Measurements from ENCODE around the gene VASN. TPM values are rescaled to one million over a fixed set of nuclear protein-coding genes. Genes with fewer than 3 reads are reported as not detected.
"Not testable (repeated sequence)": the region's sequence is repeated elsewhere in the genome, so short reads cannot be mapped to it uniquely, and the experiment has no call there.

The VASN gene
- polyA plus RNA-seq, 5 donors = 10.3 to 24.3 (median 17.1) TPM

DNA sequence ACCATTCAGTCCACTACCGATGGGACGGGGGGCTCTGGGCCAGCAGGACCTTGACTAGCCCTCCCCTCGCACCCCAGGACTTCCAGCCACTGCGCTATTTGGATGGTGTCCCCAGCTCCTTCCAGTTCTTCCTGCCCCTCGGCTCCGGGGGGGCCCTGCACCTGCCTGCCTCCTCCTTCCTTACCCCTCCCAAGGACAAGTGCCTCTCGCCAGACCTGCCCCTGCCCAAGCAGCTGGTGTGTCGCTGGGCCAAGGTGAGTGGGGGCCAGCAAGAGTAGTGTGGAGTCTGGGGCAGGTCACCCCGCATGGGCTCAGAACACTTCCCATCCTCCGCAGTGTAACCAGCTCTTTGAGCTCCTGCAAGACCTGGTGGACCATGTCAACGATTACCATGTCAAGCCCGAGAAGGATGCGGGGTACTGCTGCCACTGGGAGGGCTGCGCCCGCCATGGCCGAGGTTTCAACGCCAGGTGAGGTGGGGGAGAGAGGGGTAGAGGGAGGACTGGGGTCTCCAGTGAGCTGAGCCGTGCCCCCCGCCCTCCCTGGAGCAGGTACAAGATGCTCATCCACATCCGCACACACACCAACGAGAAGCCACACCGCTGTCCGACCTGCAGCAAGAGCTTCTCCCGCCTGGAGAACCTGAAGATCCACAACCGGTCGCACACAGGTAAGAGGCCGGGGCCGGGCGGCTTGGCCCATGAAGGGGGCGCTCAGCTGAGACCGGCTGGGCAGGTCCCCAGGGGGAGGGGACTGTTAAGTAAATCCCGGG lies 36.7 kb upstream of the VASN start:
- DNase-seq = no peak

DNA sequence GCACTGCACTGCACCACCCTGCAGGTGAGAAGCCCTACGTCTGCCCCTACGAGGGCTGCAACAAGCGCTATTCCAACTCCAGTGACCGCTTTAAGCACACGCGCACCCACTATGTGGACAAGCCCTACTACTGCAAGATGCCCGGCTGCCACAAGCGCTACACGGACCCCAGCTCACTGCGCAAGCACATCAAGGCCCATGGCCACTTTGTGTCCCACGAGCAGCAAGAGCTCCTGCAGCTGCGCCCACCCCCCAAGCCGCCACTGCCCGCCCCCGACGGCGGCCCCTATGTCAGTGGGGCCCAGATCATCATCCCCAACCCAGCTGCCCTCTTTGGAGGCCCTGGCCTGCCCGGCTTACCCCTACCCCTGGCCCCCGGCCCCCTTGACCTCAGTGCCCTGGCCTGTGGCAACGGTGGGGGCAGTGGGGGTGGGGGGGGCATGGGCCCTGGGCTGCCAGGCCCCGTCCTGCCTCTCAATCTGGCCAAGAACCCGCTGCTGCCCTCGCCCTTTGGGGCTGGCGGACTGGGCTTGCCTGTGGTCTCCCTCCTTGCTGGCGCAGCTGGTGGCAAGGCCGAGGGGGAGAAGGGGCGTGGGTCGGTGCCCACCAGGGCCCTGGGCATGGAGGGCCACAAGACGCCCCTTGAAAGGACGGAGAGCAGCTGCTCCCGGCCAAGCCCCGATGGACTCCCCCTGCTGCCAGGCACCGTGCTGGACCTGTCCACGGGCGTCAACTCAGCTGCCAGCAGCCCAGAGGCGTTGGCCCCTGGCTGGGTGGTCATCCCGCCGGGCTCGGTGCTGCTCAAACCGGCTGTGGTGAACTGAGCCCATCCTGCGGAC lies 34.7 kb upstream of the VASN start:
- no peak for DNase-seq

DNA sequence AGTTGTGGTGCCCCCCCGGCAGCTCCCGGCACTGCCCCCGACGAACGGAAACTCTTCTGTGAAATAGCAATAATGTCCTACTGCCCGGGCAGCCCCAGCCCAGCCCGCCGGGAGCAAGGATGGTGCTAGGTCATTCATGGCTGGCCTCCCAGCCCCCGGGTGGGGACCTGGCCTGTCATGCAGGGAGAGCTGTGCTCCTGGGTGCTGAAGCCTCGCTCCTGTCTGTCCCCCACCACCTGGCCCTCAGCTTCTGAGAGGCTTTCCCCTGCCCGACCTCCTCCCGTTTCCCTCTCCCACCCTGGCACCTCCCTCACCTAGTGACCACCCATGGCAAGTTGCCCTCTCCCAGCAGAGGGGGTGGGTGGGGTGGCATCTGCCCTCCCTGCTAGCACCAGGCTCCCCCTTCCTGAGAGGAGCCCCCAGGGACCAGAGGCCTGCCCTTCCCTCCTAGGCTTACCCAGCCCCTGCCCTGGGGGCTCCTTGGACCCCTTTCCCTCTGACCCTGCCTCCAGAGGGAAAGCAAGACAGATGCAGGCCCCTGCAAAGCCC lies 34.0 kb upstream of the VASN start:
- DNase-seq = no peak

DNA sequence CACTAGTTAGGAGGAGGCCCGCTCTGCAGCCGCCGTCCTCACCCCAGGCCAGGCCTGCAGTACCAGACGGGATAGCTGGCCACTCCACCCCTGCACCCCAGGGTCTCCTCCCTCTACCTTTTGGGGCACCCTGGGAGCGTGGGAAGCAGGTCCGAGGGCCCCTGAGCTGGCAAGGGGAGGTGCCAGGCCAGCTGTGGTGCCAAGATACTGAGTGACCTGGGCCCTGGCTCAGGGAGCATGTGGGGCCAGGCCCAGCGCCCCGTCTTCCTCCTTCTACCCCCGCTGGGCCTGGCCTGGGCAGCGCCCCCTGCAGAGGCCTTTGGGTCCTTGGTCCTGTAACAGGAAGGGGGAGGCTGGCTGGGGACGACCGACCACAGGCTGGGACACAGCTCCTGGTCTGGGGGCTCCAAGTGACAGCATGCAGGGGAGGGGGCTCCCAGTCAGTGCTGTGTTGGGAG lies 33.5 kb upstream of the VASN start:
- no peak for DNase-seq

DNA sequence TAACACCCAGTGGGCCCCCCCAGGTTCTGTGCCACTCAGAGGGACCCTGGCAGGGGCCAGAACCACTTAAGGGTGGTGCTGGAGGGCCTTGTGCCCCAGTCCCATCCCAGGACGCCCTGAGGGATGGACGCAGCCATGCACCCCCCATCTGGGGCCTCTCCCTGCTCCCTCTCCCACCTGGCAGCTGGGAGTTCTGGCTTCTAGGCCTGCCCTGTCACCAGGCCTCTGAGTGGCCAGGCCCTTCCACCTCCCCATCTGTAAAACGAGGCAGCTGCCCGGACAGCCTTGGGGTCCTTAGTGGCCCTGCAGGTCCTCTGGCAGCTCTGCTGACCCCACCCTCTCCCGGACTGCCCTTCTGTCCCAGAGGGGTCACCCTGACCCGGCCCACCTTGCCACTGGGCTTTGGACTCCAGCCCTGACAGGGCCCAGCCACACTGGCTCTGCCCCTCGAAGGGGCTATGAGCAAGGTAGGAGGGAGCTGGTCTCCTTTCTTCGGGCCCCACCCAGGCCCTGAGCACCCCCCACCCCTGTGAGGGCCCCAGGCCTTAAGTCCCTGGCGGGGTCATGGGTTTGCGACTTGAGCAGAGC lies 32.8 kb upstream of the VASN start:
- no peak for DNase-seq

DNA sequence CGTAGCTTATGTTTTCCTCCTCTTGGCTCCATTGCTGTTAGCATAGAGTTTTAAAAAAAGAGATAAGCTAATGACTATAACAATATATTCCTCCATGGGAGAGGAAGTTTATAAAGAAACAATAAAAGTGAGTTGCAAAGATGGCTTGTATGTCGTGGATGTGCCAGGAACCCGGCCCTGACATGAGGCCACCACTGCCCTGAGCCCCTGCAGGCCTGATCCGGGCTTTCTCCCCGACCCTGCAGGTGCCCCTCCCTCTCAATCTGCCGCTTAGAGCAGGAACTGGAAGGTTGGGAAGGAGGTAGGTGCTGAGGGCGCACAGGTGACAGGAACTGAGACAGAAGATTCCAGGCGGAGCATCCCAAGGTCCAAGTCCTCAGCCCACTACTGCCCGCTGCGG lies 32.2 kb upstream of the VASN start:
- DNase-seq = no peak

DNA sequence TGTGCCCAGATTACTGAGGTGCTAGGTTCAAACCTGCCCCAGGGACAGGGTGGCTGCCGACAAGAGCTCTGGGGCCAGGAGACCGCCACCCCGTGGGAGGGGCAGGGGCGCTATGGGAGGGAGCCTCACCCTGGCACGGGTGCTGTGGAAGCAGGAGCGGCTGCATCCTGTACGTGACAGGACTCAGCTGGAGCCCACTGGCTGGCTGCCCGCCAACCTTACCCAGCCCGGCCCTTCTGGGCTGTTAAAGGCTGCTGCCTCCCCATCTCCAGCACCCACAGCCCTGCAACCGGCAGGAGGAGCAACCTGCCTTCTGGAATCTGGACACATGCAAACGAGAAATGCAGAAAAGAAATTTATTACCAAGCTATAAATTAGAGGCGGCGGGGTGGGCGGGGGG lies 31.7 kb upstream of the VASN start:
- DNase-seq = peak; percentile 77 to 78

DNA sequence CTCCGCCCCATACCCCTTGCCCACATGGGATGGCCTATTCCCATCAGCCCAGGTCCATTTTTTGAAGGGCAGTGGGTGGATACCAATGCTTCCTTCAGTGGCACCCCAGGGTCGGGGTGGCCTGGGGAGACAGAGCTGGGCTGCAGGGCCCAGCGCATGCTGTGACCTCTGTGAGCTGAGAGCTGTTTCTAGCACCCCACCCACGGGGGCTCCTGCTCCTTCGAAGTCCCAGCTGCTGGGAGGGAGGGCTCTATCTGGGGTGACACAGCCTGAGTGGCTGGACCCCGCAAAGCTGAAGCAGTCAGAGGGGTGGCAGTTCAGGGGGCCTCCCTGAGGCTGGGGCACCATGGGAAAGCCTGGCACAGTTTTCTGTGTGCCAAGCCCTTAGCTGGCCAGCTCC lies 31.2 kb upstream of the VASN start:
- DNase-seq = no peak

DNA sequence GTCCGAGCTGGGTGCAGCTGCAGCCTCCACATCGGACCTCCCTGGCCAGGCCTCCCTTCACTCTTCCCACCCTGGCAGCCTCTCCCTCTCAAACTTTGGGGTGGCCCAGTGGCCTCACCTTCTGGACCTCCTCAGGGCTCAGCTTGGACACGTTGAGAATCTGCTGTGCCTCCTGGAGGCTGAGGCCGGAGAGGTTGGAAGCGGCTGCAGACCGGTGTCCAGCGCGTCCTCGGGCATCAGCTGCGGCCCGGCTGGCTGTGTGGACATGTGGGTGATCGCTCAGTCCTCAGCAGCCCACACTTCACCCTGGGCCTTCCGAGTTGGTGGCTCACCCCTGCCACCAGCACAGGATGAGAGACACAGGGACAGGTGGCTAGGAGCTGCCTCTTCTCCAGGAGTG lies 30.4 kb upstream of the VASN start:
- no peak for DNase-seq

DNA sequence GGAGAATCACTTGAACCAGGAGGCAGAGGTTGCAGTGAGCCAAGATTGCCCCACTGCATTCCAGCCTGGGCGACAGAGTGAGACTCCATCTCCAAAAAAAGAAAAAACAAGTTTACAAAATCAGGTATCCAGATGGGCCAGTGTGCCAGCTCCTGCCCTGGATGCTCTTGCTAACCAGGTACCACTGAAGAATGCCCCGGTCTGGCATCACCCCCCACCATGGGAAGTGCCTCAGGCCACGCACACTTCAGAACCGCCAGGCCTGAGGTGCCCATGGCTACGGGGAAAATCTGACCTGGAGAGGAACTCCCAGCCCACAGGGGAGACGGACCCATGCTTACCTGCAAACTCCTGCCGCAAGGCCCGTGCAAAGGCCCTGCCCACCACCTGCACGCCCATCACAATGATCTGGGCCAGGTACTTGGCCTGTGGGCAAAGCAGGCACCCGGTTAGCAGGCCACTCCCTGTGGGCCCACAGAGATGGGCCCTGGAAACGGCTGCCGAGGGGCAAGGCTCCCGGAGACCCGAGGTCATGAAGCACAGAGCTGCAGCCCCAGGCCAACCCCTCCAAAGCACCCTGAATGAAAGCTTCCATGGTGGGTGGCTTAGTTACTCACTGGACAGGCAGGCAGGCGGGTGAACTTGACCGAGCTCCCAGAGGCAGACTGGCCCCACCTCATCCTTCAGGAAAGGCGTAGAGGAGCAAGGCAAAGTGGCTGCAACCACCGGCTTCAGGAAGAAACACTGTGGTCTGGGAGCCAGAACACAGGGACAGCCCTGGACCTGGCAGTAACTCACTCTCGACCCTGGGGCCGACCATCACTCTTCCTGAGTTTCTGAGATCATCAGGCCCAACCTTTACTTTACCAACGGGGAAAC lies 28.5 kb upstream of the VASN start:
- DNase-seq = no peak

DNA sequence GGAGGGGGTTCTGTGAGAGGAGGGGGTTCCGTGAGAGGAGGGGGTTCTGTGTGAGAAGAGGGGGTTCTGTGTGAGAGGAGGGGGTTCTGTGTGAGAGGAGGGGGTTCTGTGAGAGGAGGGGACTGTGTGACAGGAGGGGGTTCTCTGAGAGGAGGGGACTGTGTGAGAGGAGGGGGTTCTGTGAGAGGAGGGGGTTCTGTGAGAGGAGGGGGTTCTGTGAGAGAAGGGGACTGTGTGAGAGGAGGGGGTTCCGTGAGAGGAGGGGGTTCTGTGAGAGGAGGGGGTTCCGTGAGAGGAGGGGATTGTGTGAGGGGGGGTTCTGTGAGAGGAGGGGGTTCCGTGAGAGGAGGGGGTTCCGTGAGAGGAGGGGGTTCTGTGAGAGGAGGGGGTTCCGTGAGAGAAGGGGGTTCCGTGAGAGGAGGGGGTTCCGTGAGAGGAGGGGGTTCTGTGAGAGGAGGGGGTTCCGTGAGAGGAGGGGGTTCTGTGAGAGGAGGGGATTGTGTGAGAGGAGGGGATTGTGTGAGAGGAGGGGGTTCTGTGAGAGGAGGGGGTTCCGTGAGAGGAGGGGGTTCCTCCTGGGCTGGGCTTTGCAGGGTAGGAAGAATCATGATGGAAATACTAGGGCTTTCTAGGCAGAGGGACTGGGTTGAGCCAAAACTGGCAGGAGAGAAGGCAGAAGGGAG lies 27.2 kb upstream of the VASN start:
- DNase-seq = not testable (repeated sequence)

DNA sequence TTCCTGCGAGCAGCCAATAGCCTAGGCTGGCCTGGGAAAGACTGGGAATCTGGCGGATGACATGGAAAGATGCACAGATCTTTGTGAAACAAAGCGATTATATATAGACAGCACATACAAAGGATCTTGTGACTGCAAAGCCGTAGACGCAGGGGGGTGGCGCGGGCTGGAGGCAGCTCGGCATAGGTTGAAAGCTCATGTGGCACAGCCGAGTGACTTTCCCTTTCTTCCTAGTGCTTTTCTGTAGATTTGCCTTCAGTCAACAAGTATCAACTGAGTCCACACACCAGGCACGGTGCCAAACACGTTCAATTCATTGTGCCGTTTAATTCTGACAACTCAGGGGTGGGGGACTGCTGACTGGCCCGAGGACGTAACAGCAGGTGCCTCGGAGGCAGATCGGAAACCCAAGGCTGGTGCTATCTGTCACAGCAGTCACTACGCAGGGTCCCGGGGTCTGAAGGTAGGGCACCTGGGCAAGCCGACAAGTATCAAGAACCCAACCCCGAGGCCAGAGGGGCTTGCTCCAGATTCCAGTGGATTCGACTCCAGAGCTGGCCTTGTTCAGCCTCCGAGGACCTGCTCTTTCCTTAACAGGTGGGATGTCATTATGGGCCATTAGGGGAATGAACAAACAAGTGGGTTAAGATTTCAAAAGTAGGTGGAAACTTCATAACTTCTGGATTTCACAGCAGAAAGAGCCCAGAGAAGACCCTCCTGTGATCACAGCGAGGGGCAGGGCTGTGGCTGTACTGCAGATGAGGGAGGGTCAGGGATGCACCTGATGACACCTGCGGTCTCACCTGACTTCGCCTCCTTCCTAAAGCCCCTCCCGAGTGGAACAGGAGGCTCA lies 26.4 kb upstream of the VASN start:
- no peak for DNase-seq

DNA sequence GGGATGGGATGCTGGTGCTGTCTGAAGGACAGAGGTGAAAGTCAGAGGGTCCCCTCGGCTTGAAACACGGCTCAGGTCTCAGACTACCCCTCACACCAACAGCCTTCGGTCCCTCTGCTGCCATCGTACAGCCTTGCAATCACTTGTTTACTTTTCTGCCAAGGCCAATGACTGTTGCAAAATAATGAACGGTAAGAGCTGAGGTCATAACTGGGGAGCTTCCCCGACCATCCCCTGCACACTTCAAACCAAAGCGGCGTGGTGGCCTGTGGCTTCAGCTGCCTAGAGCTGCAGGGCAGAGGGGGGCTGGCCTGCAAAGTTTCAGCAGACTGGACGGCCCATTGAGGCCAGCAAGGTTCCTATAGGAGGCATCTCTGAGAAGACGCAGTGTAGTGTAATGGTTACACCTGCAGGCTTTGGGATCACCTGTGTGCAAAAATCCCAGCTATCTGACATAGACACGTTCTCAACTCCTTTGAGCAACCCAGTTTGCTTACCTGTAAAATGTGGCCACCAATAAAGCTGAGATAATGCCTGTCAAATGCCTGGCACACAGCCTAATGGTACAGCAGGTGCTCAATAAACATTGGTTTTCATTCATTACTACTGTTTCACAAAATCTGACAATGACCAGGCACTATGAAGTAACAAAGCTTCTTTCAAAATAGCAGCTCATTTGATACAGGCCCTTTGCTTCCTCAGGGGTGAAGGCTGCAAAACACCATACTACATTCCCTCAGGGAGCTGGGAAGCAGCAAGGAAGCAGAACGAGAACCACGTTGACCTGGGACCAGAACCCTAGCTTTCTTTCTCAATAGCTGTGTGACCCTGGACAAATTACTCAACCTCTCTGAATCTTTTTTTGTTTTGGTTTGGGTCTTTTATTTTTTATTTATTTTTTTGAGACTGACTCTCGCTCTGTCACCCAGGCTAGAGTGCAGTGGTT lies 25.5 kb upstream of the VASN start:
- no peak for DNase-seq

DNA sequence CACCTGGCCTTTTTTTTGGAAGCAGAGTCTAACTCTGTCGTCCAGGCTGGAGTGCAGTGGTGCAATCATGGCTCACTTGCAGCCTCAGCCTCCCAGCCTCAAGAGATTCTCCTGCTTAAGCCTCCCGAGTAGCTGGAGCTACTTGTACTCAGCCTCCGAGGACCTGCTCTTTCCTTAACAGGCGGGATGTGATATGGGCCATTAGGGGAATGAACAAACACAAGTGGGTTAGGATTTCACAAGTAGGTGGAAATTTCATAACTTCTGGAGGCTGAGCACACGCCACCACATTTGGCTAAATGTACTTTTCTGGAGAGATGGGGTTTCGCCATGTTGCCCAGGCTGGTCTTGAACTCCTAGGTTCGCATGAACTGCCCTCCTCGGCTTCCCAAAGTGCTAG lies 24.6 kb upstream of the VASN start:
- DNase-seq = no peak

DNA sequence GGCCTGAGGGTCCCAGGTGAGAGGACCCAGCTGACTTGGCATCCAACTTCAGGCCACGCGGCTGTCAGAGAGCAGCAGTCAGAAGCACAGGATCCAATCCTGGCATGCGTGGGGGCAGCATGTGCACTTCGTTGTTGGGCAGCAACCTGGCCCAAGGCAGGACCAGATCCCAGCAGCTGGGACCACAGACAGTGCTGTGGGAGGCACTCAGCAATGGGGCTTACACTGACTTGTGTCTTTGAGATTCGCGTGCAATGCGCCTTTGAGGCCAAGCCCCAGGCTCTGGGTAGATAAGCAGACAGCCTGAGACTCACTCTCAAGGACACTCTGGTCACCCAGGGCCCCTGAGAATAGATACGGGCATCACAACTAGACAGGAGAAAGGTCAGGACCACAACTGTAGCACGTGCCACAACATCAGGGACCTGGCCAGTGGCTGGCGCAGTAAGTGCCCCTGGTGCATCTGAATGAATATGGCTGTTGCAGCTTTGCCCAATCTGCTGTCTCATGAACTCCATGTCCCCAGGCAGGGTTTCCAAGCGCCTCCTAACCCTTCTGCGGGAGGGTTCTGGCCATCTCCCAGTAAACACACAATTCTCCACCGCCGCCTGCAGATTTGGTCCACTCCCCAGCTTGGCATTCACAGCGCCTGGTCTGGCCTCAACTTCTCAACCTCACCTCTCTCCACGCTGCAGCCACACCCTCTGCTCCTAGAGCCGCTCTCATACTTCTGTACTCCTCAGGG lies 23.7 kb upstream of the VASN start:
- DNase-seq = no peak

DNA sequence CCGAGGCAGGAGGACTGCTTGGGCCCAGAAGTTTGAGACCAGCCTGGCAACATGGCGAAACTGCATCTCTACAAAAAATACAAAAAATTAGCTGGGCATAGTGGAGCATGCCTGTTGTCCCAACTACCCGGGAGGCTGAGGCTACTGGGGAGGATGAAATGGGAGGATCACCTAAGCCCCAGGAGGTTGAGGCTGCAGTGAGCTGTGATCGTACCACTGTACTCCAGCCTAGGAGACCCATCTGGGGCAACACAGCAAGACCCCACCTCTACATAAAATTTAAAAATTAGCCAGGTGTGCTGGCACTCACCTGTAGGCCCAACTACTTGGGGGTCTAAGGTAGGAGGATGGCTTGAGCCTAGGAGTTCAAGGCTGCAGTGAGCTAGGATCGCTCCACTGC lies 22.3 kb upstream of the VASN start:
- no peak for DNase-seq

DNA sequence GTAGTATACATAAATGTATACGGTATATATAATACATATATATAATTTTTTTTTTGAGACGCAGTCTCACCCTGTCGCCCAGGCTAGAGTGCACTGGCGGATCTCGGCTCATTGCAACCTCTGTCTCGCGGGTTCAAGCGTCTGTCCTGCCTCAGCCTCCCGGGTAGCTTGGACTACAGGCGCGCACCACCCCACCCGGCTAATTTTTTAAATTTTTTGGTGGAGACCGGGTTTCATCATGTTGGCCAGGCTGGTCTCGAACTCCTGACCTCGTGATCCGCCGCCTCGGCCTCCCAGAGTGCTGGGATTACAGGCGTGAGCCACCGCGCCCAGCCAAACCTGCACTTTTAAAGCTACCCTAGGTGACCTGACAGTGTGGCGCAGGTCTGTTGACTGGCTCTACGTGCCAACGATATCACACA lies 21.3 kb upstream of the VASN start:
- DNase-seq = no peak

Data from right lung (tissue), 5 donors.